Measurements from ENCODE around the gene COL20A1. TPM values are rescaled to one million over a fixed set of nuclear protein-coding genes. Genes with fewer than 3 reads are reported as not detected.
"Not testable (repeated sequence)": the region's sequence is repeated elsewhere in the genome, so short reads cannot be mapped to it uniquely, and the experiment has no call there.

Gene COL20A1
- total and polyA plus RNA-seq, 2 donors (not counting 1 experiment from before 2014, with no cell fraction given): not detected

GRCh38 chr20:63337786-63338420, 44.9 kb downstream of the COL20A1 start:
- no peaks in the 10 kb centered on the region for H3K4me1 Mint-ChIP-seq
- H3K9me3 ChIP-seq (ENCODE audit: control extremely low read depth in 1 of 3, control insufficient read depth in 2 of 3, insufficient read depth in 1 of 3, low read length in 2 of 3): peaks cover 0 to 11% (median 0%) of the 10 kb centered on the region in 3 donors
- H3K9me3 Mint-ChIP-seq (ENCODE audit: insufficient read depth): peaks cover 7% of the 10 kb centered on the region
- H3K27me3 ChIP-seq (replicated peaks in 1 of 4; ENCODE audit: control extremely low read depth in 1 of 4, control insufficient read depth in 3 of 4, insufficient read depth in 4 of 4, low read length in 3 of 4): no peaks in the 10 kb centered on the region
- H2AFZ ChIP-seq (ENCODE audit: insufficient read depth, low read depth, low read length, poor library complexity, severe bottlenecking): no peak overlapping the region
- no peak overlapping the region for H3K27ac Mint-ChIP-seq
- CTCF ChIA-PET: no interaction called here
- peaks cover 26% of the 10 kb centered on the region for H3K27me3 Mint-ChIP-seq
- H3K27ac ChIP-seq (ENCODE audit: low read length in 2 of 2): no peak overlapping the region
- no peaks in the 10 kb centered on the region for H4K20me1 ChIP-seq (ENCODE audit: control insufficient read depth, insufficient read depth, low read length, poor library complexity, severe bottlenecking)
- TF ChIP-seq EZH2 (IDR thresholded peaks at IDR 0.05; ENCODE audit: borderline replicate concordance, insufficient read depth, low read depth, low read length, poor library complexity, severe bottlenecking) (no peak), CTCF (IDR thresholded peaks at IDR 0.05) (no peak)
- intact Hi-C loops (cut with micrococcal nuclease): no loop called here
- no peak overlapping the region for H3K4me2 ChIP-seq (replicated peaks; ENCODE audit: low read depth, low read length, poor library complexity, severe bottlenecking)
- DNase-seq (no peak), ATAC-seq (ENCODE audit: low read depth) (no peak)
- no peaks in the 10 kb centered on the region for H3K36me3 ChIP-seq (replicated peaks in 1 of 2; ENCODE audit: control extremely low read depth in 1 of 2, control insufficient read depth in 1 of 2, extremely low read depth in 1 of 2, insufficient read depth in 2 of 2, low read length in 1 of 2)
- POLR2A ChIA-PET: no interaction called here
- no peaks in the 10 kb centered on the region for H3K4me1 ChIP-seq (ENCODE audit: control insufficient read depth in 2 of 2, insufficient read depth in 2 of 2, low read length in 2 of 2)
- no peak overlapping the region for H3K4me3 ChIP-seq (ENCODE audit: control extremely low read depth in 1 of 5, extremely low read depth in 1 of 5, insufficient read depth in 1 of 5, low read depth in 2 of 5, low read length in 4 of 5)
- H3K79me2 ChIP-seq (ENCODE audit: control insufficient read depth, insufficient read depth, low read length): no peaks in the 10 kb centered on the region
- H3K9ac ChIP-seq (ENCODE audit: low read length): no peak overlapping the region
- no peak overlapping the region for H3K4me3 Mint-ChIP-seq
- 84% methylated on average over 10 of the region's 12 CpGs for WGBS (ENCODE audit: insufficient coverage)

GRCh38 chr20:63339154-63340094, 46.4 kb downstream of the COL20A1 start:
- WGBS (ENCODE audit: insufficient coverage): 79% methylated on average over 9 of the region's 14 CpGs
- H3K4me3 ChIP-seq (ENCODE audit: control extremely low read depth in 1 of 5, extremely low read depth in 1 of 5, insufficient read depth in 1 of 5, low read depth in 2 of 5, low read length in 4 of 5); H3K4me1 ChIP-seq (ENCODE audit: control insufficient read depth in 2 of 2, insufficient read depth in 2 of 2, low read length in 2 of 2); H3K36me3 ChIP-seq (replicated peaks in 1 of 2; ENCODE audit: control extremely low read depth in 1 of 2, control insufficient read depth in 1 of 2, extremely low read depth in 1 of 2, insufficient read depth in 2 of 2, low read length in 1 of 2); H3K9me3 ChIP-seq (ENCODE audit: control extremely low read depth in 1 of 3, control insufficient read depth in 2 of 3, insufficient read depth in 1 of 3, low read length in 2 of 3); intact Hi-C loops (cut with micrococcal nuclease); H3K79me2 ChIP-seq (ENCODE audit: control insufficient read depth, insufficient read depth, low read length); DNase-seq; H3K27me3 ChIP-seq (replicated peaks in 1 of 4; ENCODE audit: control extremely low read depth in 1 of 4, control insufficient read depth in 3 of 4, insufficient read depth in 4 of 4, low read length in 3 of 4); H3K4me3 Mint-ChIP-seq; H3K4me2 ChIP-seq (replicated peaks; ENCODE audit: low read depth, low read length, poor library complexity, severe bottlenecking); H3K9ac ChIP-seq (ENCODE audit: low read length); H2AFZ ChIP-seq (ENCODE audit: insufficient read depth, low read depth, low read length, poor library complexity, severe bottlenecking); H3K9me3 Mint-ChIP-seq (ENCODE audit: insufficient read depth); POLR2A ChIA-PET; H4K20me1 ChIP-seq (ENCODE audit: control insufficient read depth, insufficient read depth, low read length, poor library complexity, severe bottlenecking); H3K4me1 Mint-ChIP-seq; H3K27ac Mint-ChIP-seq; H3K27ac ChIP-seq (ENCODE audit: low read length in 2 of 2); ATAC-seq (ENCODE audit: low read depth); CTCF ChIA-PET: not testable (repeated sequence)
- H3K27me3 Mint-ChIP-seq: peaks cover 23% of the 10 kb centered on the region

- H3K27ac ChIP-seq (ENCODE audit: low read length in 2 of 2); H3K4me3 Mint-ChIP-seq; intact Hi-C loops (cut with micrococcal nuclease); H3K9ac ChIP-seq (ENCODE audit: low read length); POLR2A ChIA-PET; H3K4me1 Mint-ChIP-seq; H3K79me2 ChIP-seq (ENCODE audit: control insufficient read depth, insufficient read depth, low read length); H3K4me1 ChIP-seq (ENCODE audit: control insufficient read depth in 2 of 2, insufficient read depth in 2 of 2, low read length in 2 of 2); H3K4me3 ChIP-seq (ENCODE audit: control extremely low read depth in 1 of 5, extremely low read depth in 1 of 5, insufficient read depth in 1 of 5, low read depth in 2 of 5, low read length in 4 of 5); H3K9me3 Mint-ChIP-seq (ENCODE audit: insufficient read depth); H3K27me3 ChIP-seq (replicated peaks in 1 of 4; ENCODE audit: control extremely low read depth in 1 of 4, control insufficient read depth in 3 of 4, insufficient read depth in 4 of 4, low read length in 3 of 4); H3K27ac Mint-ChIP-seq; CTCF ChIA-PET; DNase-seq; H3K9me3 ChIP-seq (ENCODE audit: control extremely low read depth in 1 of 3, control insufficient read depth in 2 of 3, insufficient read depth in 1 of 3, low read length in 2 of 3); ATAC-seq (ENCODE audit: low read depth); H4K20me1 ChIP-seq (ENCODE audit: control insufficient read depth, insufficient read depth, low read length, poor library complexity, severe bottlenecking); H3K36me3 ChIP-seq (replicated peaks in 1 of 2; ENCODE audit: control extremely low read depth in 1 of 2, control insufficient read depth in 1 of 2, extremely low read depth in 1 of 2, insufficient read depth in 2 of 2, low read length in 1 of 2); H3K4me2 ChIP-seq (replicated peaks; ENCODE audit: low read depth, low read length, poor library complexity, severe bottlenecking); H2AFZ ChIP-seq (ENCODE audit: insufficient read depth, low read depth, low read length, poor library complexity, severe bottlenecking): not testable (repeated sequence)
- 73% methylated on average over 2 of the region's 10 CpGs for WGBS (ENCODE audit: insufficient coverage)
- H3K27me3 Mint-ChIP-seq: peaks cover 23% of the 10 kb centered on the region
Measured at GRCh38 chr20:63340158-63340688, 47.2 kb downstream of the COL20A1 start.

All from B cell (primary cell).